ENCODE results near the gene TAC3.
"Not testable (repeated sequence)": the region's sequence is repeated elsewhere in the genome, so short reads cannot be mapped to it uniquely, and the experiment has no call there.

- TF ChIP-seq, protein P1, sequence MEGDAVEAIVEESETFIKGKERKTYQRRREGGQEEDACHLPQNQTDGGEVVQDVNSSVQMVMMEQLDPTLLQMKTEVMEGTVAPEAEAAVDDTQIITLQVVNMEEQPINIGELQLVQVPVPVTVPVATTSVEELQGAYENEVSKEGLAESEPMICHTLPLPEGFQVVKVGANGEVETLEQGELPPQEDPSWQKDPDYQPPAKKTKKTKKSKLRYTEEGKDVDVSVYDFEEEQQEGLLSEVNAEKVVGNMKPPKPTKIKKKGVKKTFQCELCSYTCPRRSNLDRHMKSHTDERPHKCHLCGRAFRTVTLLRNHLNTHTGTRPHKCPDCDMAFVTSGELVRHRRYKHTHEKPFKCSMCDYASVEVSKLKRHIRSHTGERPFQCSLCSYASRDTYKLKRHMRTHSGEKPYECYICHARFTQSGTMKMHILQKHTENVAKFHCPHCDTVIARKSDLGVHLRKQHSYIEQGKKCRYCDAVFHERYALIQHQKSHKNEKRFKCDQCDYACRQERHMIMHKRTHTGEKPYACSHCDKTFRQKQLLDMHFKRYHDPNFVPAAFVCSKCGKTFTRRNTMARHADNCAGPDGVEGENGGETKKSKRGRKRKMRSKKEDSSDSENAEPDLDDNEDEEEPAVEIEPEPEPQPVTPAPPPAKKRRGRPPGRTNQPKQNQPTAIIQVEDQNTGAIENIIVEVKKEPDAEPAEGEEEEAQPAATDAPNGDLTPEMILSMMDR (IDR thresholded peaks at IDR 0.05; ENCODE audit: borderline replicate concordance, extremely low read depth, low read length, poor library complexity, severe bottlenecking) = not testable (repeated sequence)
- TF ChIP-seq EZH2 (IDR thresholded peaks at IDR 0.05; ENCODE audit: borderline replicate concordance, low read depth, low read length, severe bottlenecking) = not testable (repeated sequence)
Measured at GRCh38 chr12:56965997-56966642, 50.2 kb downstream of the TAC3 start.
